GM12878 (cell line): ENCODE results near the gene ST8SIA1. TPM values are rescaled to one million over a fixed set of nuclear protein-coding genes. Genes with fewer than 3 reads are reported as not detected.

ENCODE experiments used
- ATAC-seq: fragments of 200-7000 bp; cut with Tn5 transposase; 3 replicates; pipeline ENCODE4 v1.9.1; 2020; ENCODE audit warnings: mild to moderate bottlenecking, moderate library complexity
- BruUV-seq: library from RNA; stranded (reverse); fragments of 400-500 nt; replicated peaks from 2 replicates; lab custom pipeline; 2021; lab: Mats Ljungman, UMichigan
- CTCF ChIA-PET: fragments of 300-600 bp; sonication (Branson Sonifier 250); formaldehyde crosslinking; extraction: SDS; loops from one replicate; lab custom pipeline; 2021; ENCODE audit warnings: inconsistent platforms; lab: Yijun Ruan, JAX
- POLR2A ChIA-PET: fragments of 350-600 bp; formaldehyde crosslinking; extraction: SDS; loops from one replicate; lab custom pipeline; 2021; ENCODE audit warnings: inconsistent platforms; lab: Charles Lee
- RAD21 ChIA-PET: fragments of 300-600 bp; sonication (Branson Sonifier 250); formaldehyde crosslinking; loops from one replicate; lab custom pipeline; 2023; ENCODE audit warnings: antibody characterized with exemption; ENCODE audit not compliant: unreplicated experiment; lab: Charles Lee
- SMC1A ChIA-PET: fragments of 300-600 bp; sonication (Branson Sonifier 250); formaldehyde crosslinking; loops from one replicate; lab custom pipeline; 2023; ENCODE audit not compliant: unreplicated experiment, uncharacterized antibody; lab: Charles Lee
- DNase-seq: peaks from one replicate; pipeline ENCODE4 v3.0.0-alpha.2; 2011; ENCODE audit warnings: low read depth, low spot score
- FAIRE-seq: peaks from 3 replicates; lab custom pipeline; 2011; peaks lifted over from hg19 to GRCh38; lab: Jason Lieb, UNC
- H2AFZ ChIP-seq: 2 replicates; pipeline ENCODE4 v1.6.0; 2011; ENCODE audit warnings: low read depth, low read length, control low read depth; ENCODE audit not compliant: control insufficient read depth
- H3K27ac ChIP-seq: 2 replicates; pipeline ENCODE4 v1.5.1; 2011; ENCODE audit warnings: control low read depth; ENCODE audit not compliant: control insufficient read depth, insufficient read depth
- H3K27me3 ChIP-seq, 2 experiments: replicated peaks in 1 of 2; 2 replicates each; pipeline versions ENCODE4 v1.6.0 to v1.6.1; 2011; ENCODE audit warnings: low read length in 1 of 2; ENCODE audit not compliant: control insufficient read depth in 2 of 2, insufficient read depth in 2 of 2
- H3K36me3 ChIP-seq, 2 experiments: 2 replicates each; pipeline ENCODE4 v1.5.1; 2011; ENCODE audit warnings: low read length in 1 of 2; ENCODE audit not compliant: control insufficient read depth in 2 of 2, insufficient read depth in 2 of 2
- H3K4me1 ChIP-seq: 2 replicates; pipeline ENCODE4 v1.6.1; 2011; ENCODE audit warnings: mild to moderate bottlenecking, low read length, moderate library complexity, mixed read lengths; ENCODE audit not compliant: control insufficient read depth, insufficient read depth
- H3K4me2 ChIP-seq: 2 replicates; pipeline ENCODE4 v1.6.0; 2011; ENCODE audit warnings: control low read depth; ENCODE audit not compliant: control insufficient read depth, insufficient read depth
- H3K4me3 ChIP-seq: fragments of 200-600 bp; sonication (generic); 2 replicates; pipeline ENCODE4 v1.5.1; 2016
- H3K79me2 ChIP-seq: 2 replicates; pipeline ENCODE4 v1.6.0; 2011; ENCODE audit warnings: low read length; ENCODE audit not compliant: control insufficient read depth, insufficient read depth
- H3K9ac ChIP-seq: 2 replicates; pipeline ENCODE4 v1.8.0; 2011; ENCODE audit warnings: low read length, control low read depth, mixed read lengths; ENCODE audit not compliant: control insufficient read depth, insufficient read depth
- H3K9me3 ChIP-seq: replicated peaks from 3 replicates; pipeline ENCODE4 v1.5.1; 2011; ENCODE audit warnings: mild to moderate bottlenecking, low read length; ENCODE audit not compliant: control insufficient read depth, insufficient read depth
- H4K20me1 ChIP-seq: 2 replicates; pipeline ENCODE4 v1.6.0; 2011; ENCODE audit not compliant: control insufficient read depth, insufficient read depth
- BCL11A ChIP-seq: IDR thresholded peaks from 2 replicates; pipeline ENCODE4 v1.6.1; 2011; ENCODE audit warnings: low read depth, low read length
- IRF3 ChIP-seq: fragments of 450-650 bp; IDR thresholded peaks from 2 replicates; pipeline ENCODE4 v1.6.1; 2014; ENCODE audit warnings: mild to moderate bottlenecking
- KLF5 ChIP-seq: fragments of 450-650 bp; IDR thresholded peaks from 2 replicates; pipeline ENCODE4 v1.6.1; 2014; ENCODE audit warnings: mild to moderate bottlenecking; ENCODE audit not compliant: partially characterized antibody
- SIX5 ChIP-seq: IDR thresholded peaks from 2 replicates; pipeline ENCODE4 v1.6.1; 2011; ENCODE audit warnings: mild to moderate bottlenecking, low read depth, low read length, moderate library complexity; ENCODE audit not compliant: severe bottlenecking
- STAT3 ChIP-seq: IDR thresholded peaks from 2 replicates; pipeline ENCODE4 v1.6.1; 2011; ENCODE audit warnings: low read depth, low read length, improper control_type of control experiment
- YY1 ChIP-seq: IDR thresholded peaks from 2 replicates; pipeline ENCODE4 v1.6.1; 2011; ENCODE audit warnings: low read depth, mild to moderate bottlenecking, low read length
- WGBS: methylation state at CpG from one replicate; pipeline ENCODE4 v1.1.6; 2016; ENCODE audit warnings: low lambda C conversion rate; ENCODE audit not compliant: insufficient replicate concordance, insufficient coverage; ENCODE audit errors: missing lambda C conversion rate; 5-methylcytosine and 5-hydroxymethylcytosine counted together
- in situ Hi-C: fragments of 300-500 bp; cut with MboI; formaldehyde crosslinking; loops from 9 replicates; pipeline ENCODE4 v1.14.3; 2018; ENCODE audit warnings: mixed read lengths
- intact Hi-C: fragments of 100-400 bp; cut with micrococcal nuclease; formaldehyde crosslinking; loops from one replicate; pipeline ENCODE4 v1.14.2; 2022; ENCODE audit not compliant: unreplicated experiment
- polyA plus RNA-seq, 11 experiments: library from polyadenylated mRNA; depleted of rRNA in 4 of 11; unstranded in 6 of 11; stranded (reverse) in 5 of 11; fragments of >200 nt; fragmentation: Nextera tagmentation in 4 of 11; fragmentation: Illumina TruSeq in 1 of 11; extraction: Ambion mirVana in 4 of 11; extraction: Trizol in 1 of 11; gene quantifications; 1 replicate in 1 of 11; 2 replicates in 10 of 11; pipeline versions ENCODE4 v1.2.1 to v1.2.3, GENCODE V29; 2011 to 2016; ENCODE audit warnings: inconsistent platforms in 2 of 11, missing spikeins in 2 of 11, low read depth in 1 of 11
- total RNA-seq, 4 experiments: library from RNA; depleted of rRNA in 3 of 4; stranded (reverse); fragments of >200 nt in 3 of 4; fragmentation: Illumina TruSeq in 1 of 4; extraction: Trizol in 1 of 4; gene quantifications; 2 replicates each; pipeline versions ENCODE4 v1.2.1 to v1.2.3, GENCODE V29; 2013 to 2021
- TF ChIP-seq, protein P1 (sequence below): IDR thresholded peaks from 2 replicates; pipeline ENCODE4 v1.6.1; 2012; ENCODE audit warnings: low read depth, low read length, improper control_type of control experiment

Gene ST8SIA1
- total and polyA plus RNA-seq, 10 of the 15 experiments (the other 5 are each of a cell fraction or from before 2014, with no cell fraction given): 0.23 to 0.35 (median 0.23) TPM; not detected in 7

- Histone ChIP-seq H3K79me2 (no peaks in the 10 kb centered on the region), H3K27me3 (no peaks in the 10 kb centered on the region), H3K27ac (no peak overlapping the region), H3K9me3 (no peaks in the 10 kb centered on the region), H3K4me2 (no peak overlapping the region), H3K36me3 (no peaks in the 10 kb centered on the region), H4K20me1 (no peaks in the 10 kb centered on the region), H3K4me3 (no peak overlapping the region), H3K4me1 (no peaks in the 10 kb centered on the region), H2AFZ (no peak overlapping the region), H3K9ac (no peak overlapping the region)
- DNase-seq (no peak), ATAC-seq (no peak), FAIRE-seq (no peak)
- no TSS peak for BruUV-seq
- ChIA-PET POLR2A (no interaction called here), RAD21 (no interaction called here), CTCF (no interaction called here), SMC1A (no interaction called here)
- TF ChIP-seq YY1 (no peak), BCL11A (no peak), STAT3 (no peak), IRF3 (no peak), SIX5 (no peak), KLF5 (no peak)
- TF ChIP-seq, protein P1, sequence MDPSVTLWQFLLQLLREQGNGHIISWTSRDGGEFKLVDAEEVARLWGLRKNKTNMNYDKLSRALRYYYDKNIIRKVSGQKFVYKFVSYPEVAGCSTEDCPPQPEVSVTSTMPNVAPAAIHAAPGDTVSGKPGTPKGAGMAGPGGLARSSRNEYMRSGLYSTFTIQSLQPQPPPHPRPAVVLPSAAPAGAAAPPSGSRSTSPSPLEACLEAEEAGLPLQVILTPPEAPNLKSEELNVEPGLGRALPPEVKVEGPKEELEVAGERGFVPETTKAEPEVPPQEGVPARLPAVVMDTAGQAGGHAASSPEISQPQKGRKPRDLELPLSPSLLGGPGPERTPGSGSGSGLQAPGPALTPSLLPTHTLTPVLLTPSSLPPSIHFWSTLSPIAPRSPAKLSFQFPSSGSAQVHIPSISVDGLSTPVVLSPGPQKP: no peak
- intact Hi-C loops: no loop called here
- in situ Hi-C loops: no loop called here
- WGBS: 21% methylated on average over 3 of the region's 3 CpGs
Observed at GRCh38 chr12:22380031-22380430, 45.5 kb upstream of the ST8SIA1 start.
